HEK293 (cell line): ENCODE measurements around the gene FAM200C.
A peak's percentile ranks its signal among the peaks of the same experiment; 100 is the strongest.

Experiments used
- CTCF ChIA-PET: fragments of 350-600 bp; formaldehyde crosslinking; extraction: SDS; loops from one replicate; lab custom pipeline; 2021; ENCODE audit warnings: antibody characterized with exemption; lab: Yijun Ruan, JAX
- POLR2A ChIA-PET: fragments of 300-600 bp; formaldehyde crosslinking; extraction: SDS; loops from one replicate; lab custom pipeline; 2020; ENCODE audit warnings: antibody characterized with exemption, inconsistent platforms; lab: Yijun Ruan, JAX
- H3K27ac ChIP-seq: fragments of 200-500 bp; sonication (Bioruptor generic); 2 replicates; pipeline ENCODE4 v1.5.1; 2014; ENCODE audit warnings: low read depth, low read length, control low read depth, inconsistent platforms; ENCODE audit errors: extremely low read depth
- H3K36me3 ChIP-seq, 2 experiments: fragments of 200-500 bp in 1 of 2; sonication (Bioruptor generic) in 1 of 2; 1 replicate in 1 of 2; 2 replicates in 1 of 2; pipeline ENCODE4 v1.5.1; 2014 to 2017; ENCODE audit warnings: inconsistent platforms in 2 of 2, low read length in 2 of 2; ENCODE audit not compliant: control insufficient read depth in 2 of 2, insufficient read depth in 1 of 2
- H3K4me1 ChIP-seq: fragments of 200-500 bp; sonication (Bioruptor generic); 2 replicates; pipeline ENCODE4 v1.5.1; 2014; ENCODE audit warnings: mild to moderate bottlenecking, low read length, inconsistent platforms; ENCODE audit not compliant: control insufficient read depth, insufficient read depth
- H3K4me3 ChIP-seq: 2 replicates; pipeline ENCODE4 v1.5.1; 2011; ENCODE audit warnings: low read depth, mild to moderate bottlenecking, control low read depth, low read length, moderate library complexity
- H3K9me3 ChIP-seq: fragments of 200-500 bp; sonication (Bioruptor generic); 2 replicates; pipeline ENCODE4 v1.5.1; 2014; ENCODE audit warnings: low read depth, low read length, inconsistent platforms; ENCODE audit not compliant: control insufficient read depth, insufficient read depth
- BCL11B ChIP-seq: fragments of 450-650 bp; formaldehyde crosslinking; IDR thresholded peaks from 2 replicates; pipeline ENCODE4 v1.5.1; 2016; ENCODE audit warnings: low read depth, missing biosample characterization, missing genetic modification characterization
- FEZF1 ChIP-seq: fragments of 450-650 bp; formaldehyde crosslinking; IDR thresholded peaks from 2 replicates; pipeline ENCODE4 v1.5.1; 2016; ENCODE audit warnings: missing biosample characterization, missing genetic modification characterization
- GLIS1 ChIP-seq: fragments of 450-650 bp; formaldehyde crosslinking; IDR thresholded peaks from 2 replicates; pipeline ENCODE4 v1.5.1; 2016; ENCODE audit warnings: missing biosample characterization, missing genetic modification characterization
- OVOL3 ChIP-seq: fragments of 450-650 bp; formaldehyde crosslinking; IDR thresholded peaks from 2 replicates; pipeline ENCODE4 v1.5.1; 2016; ENCODE audit warnings: missing biosample characterization, missing genetic modification characterization
- REPIN1 ChIP-seq: fragments of 450-650 bp; formaldehyde crosslinking; IDR thresholded peaks from 2 replicates; pipeline ENCODE4 v1.5.1; 2017; ENCODE audit warnings: missing biosample characterization, missing genetic modification characterization, low read depth
- SP3 ChIP-seq: fragments of 450-650 bp; formaldehyde crosslinking; IDR thresholded peaks from 2 replicates; pipeline ENCODE4 v1.5.1; 2016; ENCODE audit warnings: missing biosample characterization, missing genetic modification characterization
- SP7 ChIP-seq: fragments of 450-650 bp; formaldehyde crosslinking; IDR thresholded peaks from 2 replicates; pipeline ENCODE4 v1.5.1; 2016; ENCODE audit warnings: missing biosample characterization, missing genetic modification characterization
- ZBTB48 ChIP-seq: fragments of 450-650 bp; formaldehyde crosslinking; IDR thresholded peaks from 2 replicates; pipeline ENCODE4 v1.5.1; 2016; ENCODE audit warnings: missing biosample characterization, missing genetic modification characterization
- ZBTB49 ChIP-seq: fragments of 450-650 bp; formaldehyde crosslinking; IDR thresholded peaks from 2 replicates; pipeline ENCODE4 v1.5.1; 2016; ENCODE audit warnings: missing biosample characterization, missing genetic modification characterization, low read depth
- ZFP37 ChIP-seq: fragments of 450-650 bp; formaldehyde crosslinking; IDR thresholded peaks from 2 replicates; pipeline ENCODE4 v1.5.1; 2016; ENCODE audit warnings: missing biosample characterization, missing genetic modification characterization
- ZNF148 ChIP-seq: fragments of 450-650 bp; formaldehyde crosslinking; IDR thresholded peaks from 2 replicates; pipeline ENCODE4 v1.5.0; 2017; ENCODE audit warnings: missing biosample characterization, missing genetic modification characterization, borderline replicate concordance
- ZNF175 ChIP-seq: fragments of 450-650 bp; formaldehyde crosslinking; IDR thresholded peaks from 2 replicates; pipeline ENCODE4 v1.5.1; 2016; ENCODE audit warnings: missing biosample characterization, missing genetic modification characterization
- ZNF223 ChIP-seq: fragments of 450-650 bp; formaldehyde crosslinking; IDR thresholded peaks from 2 replicates; pipeline ENCODE4 v1.5.1; 2016; ENCODE audit warnings: missing biosample characterization, missing genetic modification characterization
- ZNF274 ChIP-seq, 2 experiments: fragments of 200-500 bp in 1 of 2; fragments of 450-650 bp in 1 of 2; sonication (Bioruptor generic) in 1 of 2; formaldehyde crosslinking in 1 of 2; IDR thresholded peaks; 2 replicates each; pipeline versions ENCODE4 v1.5.1 to v1.6.1; 2014 to 2016; ENCODE audit warnings: borderline replicate concordance in 1 of 2, inconsistent platforms in 1 of 2, low read length in 1 of 2, missing biosample characterization in 1 of 2, missing genetic modification characterization in 1 of 2
- ZNF280D ChIP-seq: fragments of 450-650 bp; formaldehyde crosslinking; IDR thresholded peaks from 2 replicates; pipeline ENCODE4 v1.5.1; 2016; ENCODE audit warnings: missing biosample characterization, missing genetic modification characterization
- ZNF324 ChIP-seq: fragments of 450-650 bp; formaldehyde crosslinking; IDR thresholded peaks from 2 replicates; pipeline ENCODE4 v1.5.1; 2016; ENCODE audit warnings: missing biosample characterization, missing genetic modification characterization
- ZNF335 ChIP-seq: fragments of 450-650 bp; formaldehyde crosslinking; conservative IDR thresholded peaks from 2 replicates; pipeline ENCODE4 v1.5.1; 2016; ENCODE audit warnings: missing biosample characterization, missing genetic modification characterization
- ZNF350 ChIP-seq: fragments of 450-650 bp; formaldehyde crosslinking; IDR thresholded peaks from 2 replicates; pipeline ENCODE4 v1.5.0; 2017; ENCODE audit warnings: missing biosample characterization, mild to moderate bottlenecking, missing genetic modification characterization
- ZNF362 ChIP-seq: fragments of 450-650 bp; formaldehyde crosslinking; IDR thresholded peaks from 2 replicates; pipeline ENCODE4 v1.5.1; 2016; ENCODE audit warnings: missing biosample characterization, missing genetic modification characterization
- ZNF48 ChIP-seq: fragments of 450-650 bp; formaldehyde crosslinking; IDR thresholded peaks from 2 replicates; pipeline ENCODE4 v1.5.1; 2016; ENCODE audit warnings: missing biosample characterization, missing genetic modification characterization
- ZNF610 ChIP-seq: fragments of 450-650 bp; formaldehyde crosslinking; IDR thresholded peaks from 2 replicates; pipeline ENCODE4 v1.5.1; 2016; ENCODE audit warnings: missing biosample characterization, missing genetic modification characterization, borderline replicate concordance
- ZNF621 ChIP-seq: fragments of 450-650 bp; formaldehyde crosslinking; IDR thresholded peaks from 2 replicates; pipeline ENCODE4 v1.5.1; 2017; ENCODE audit warnings: missing biosample characterization, missing genetic modification characterization
- ZNF629 ChIP-seq: fragments of 450-650 bp; formaldehyde crosslinking; IDR thresholded peaks from 2 replicates; pipeline ENCODE4 v1.5.1; 2017; ENCODE audit warnings: missing biosample characterization, missing genetic modification characterization
- ZNF654 ChIP-seq: fragments of 450-650 bp; formaldehyde crosslinking; IDR thresholded peaks from 2 replicates; pipeline ENCODE4 v1.5.1; 2016; ENCODE audit warnings: low read depth, missing biosample characterization, missing genetic modification characterization
- ZNF792 ChIP-seq: fragments of 450-650 bp; formaldehyde crosslinking; IDR thresholded peaks from 2 replicates; pipeline ENCODE4 v1.5.1; 2016; ENCODE audit warnings: missing biosample characterization, missing genetic modification characterization

FAM200C gene

GRCh38 chr5:160399402-160400353 is at the start of gene FAM200C:
TSS of gene FAM200C (minus strand) at chr5:160400054. CDS start at chr5:160395490, 4,564 bp downstream.
- Histone ChIP-seq H3K4me3 (peak within 1 kb of the TSS; percentile 58), H3K27ac (peak within 1 kb of the TSS; percentile 97), H3K4me1 (peaks cover 5% of the 10 kb centered on the region), H3K9me3 (no peaks in the 10 kb centered on the region), H3K36me3 (peaks cover 27 to 43% of the 10 kb centered on the region in 2 experiments)
- POLR2A ChIA-PET: interaction anchor here (0.5 to 2.3 kb wide), 5 partner anchors 9 to 1150 kb away, joined by 3 to 21 read pairs (median 3); partner anchors contain the start of gene SLU7
- CTCF ChIA-PET: interaction anchor here (0.5 to 2.7 kb wide), 4 partner anchors 9 to 54 kb away, joined by 3 to 10 read pairs (median 3); no protein-coding TSS in a partner anchor
- TF ChIP-seq ZNF175 (tag by site-specific recombination) (no peak), ZNF324 (tag by site-specific recombination) (no peak), SP7 (tag by site-specific recombination) (peak; percentile 78), ZNF148 (tag by site-specific recombination) (no peak), ZNF629 (tag by site-specific recombination) (peak; percentile 59; the same call in 1 of the 2 replicates), ZNF610 (tag by site-specific recombination) (no peak), BCL11B (tag by site-specific recombination) (no peak), ZNF280D (no peak), SP3 (tag by site-specific recombination) (peak; percentile 62), ZNF48 (tag by site-specific recombination) (no peak), ZNF621 (no peak), ZBTB49 (tag by site-specific recombination) (no peak), FEZF1 (tag by site-specific recombination) (no peak), REPIN1 (tag by site-specific recombination) (no peak), ZFP37 (tag by site-specific recombination) (0 out of 2 replicates have a peak, but pooled peaks have one; percentile 31), GLIS1 (tag by site-specific recombination) (0 out of 2 replicates have a peak, but pooled peaks have one; percentile 9), ZNF223 (tag by site-specific recombination) (no peak), ZNF335 (peak; percentile 92), ZNF362 (tag by site-specific recombination) (peak; percentile 93), ZNF274 (IDR thresholded peaks at IDR 0.05; ENCODE audit: low read length) (no peak), ZNF274 (tag by site-specific recombination; IDR thresholded peaks at IDR 0.05; ENCODE audit: borderline replicate concordance) (no peak), ZNF654 (tag by site-specific recombination) (no peak), ZBTB48 (no peak), ZNF792 (tag by site-specific recombination) (no peak), OVOL3 (peak; percentile 73), ZNF350 (tag by site-specific recombination) (no peak)
